Measurements from ENCODE around the gene FGD5. TPM values are rescaled to one million over a fixed set of nuclear protein-coding genes. Genes with fewer than 3 reads are reported as not detected.

Gene FGD5
- total and polyA plus RNA-seq, 9 of the 15 experiments (the other 6 are each of a cell fraction or from before 2014, with no cell fraction given): 0.18 TPM; not detected in 8

DNA sequence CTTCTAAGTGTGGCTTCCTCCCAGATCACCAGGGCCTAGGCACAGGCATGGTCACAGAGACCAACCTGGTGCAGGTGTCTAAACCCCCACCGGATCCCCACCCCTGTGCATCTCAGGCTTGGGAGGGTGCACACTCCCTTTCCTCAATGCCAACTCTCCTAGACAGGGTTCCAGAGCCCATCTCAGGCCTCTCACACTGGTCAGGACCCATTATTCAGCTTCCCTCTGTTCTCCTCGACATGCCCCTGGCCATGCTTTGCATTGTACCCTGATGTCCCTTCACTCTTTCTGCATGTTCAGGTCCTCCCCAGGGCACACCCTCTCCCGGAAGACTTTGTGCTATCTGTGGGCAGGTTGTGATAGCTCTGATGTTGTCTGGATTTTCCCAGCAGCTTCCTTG, 23.5 kb downstream of the FGD5 start (continued):
- TF ChIP-seq, protein P1, sequence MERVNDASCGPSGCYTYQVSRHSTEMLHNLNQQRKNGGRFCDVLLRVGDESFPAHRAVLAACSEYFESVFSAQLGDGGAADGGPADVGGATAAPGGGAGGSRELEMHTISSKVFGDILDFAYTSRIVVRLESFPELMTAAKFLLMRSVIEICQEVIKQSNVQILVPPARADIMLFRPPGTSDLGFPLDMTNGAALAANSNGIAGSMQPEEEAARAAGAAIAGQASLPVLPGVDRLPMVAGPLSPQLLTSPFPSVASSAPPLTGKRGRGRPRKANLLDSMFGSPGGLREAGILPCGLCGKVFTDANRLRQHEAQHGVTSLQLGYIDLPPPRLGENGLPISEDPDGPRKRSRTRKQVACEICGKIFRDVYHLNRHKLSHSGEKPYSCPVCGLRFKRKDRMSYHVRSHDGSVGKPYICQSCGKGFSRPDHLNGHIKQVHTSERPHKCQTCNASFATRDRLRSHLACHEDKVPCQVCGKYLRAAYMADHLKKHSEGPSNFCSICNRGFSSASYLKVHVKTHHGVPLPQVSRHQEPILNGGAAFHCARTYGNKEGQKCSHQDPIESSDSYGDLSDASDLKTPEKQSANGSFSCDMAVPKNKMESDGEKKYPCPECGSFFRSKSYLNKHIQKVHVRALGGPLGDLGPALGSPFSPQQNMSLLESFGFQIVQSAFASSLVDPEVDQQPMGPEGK (CRISPR knock-in tag; IDR thresholded peaks at IDR 0.05; ENCODE audit: borderline replicate concordance): no peak
- TF ChIP-seq, protein P2, sequence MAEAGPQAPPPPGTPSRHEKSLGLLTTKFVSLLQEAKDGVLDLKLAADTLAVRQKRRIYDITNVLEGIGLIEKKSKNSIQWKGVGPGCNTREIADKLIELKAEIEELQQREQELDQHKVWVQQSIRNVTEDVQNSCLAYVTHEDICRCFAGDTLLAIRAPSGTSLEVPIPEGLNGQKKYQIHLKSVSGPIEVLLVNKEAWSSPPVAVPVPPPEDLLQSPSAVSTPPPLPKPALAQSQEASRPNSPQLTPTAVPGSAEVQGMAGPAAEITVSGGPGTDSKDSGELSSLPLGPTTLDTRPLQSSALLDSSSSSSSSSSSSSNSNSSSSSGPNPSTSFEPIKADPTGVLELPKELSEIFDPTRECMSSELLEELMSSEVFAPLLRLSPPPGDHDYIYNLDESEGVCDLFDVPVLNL (CRISPR knock-in tag; IDR thresholded peaks at IDR 0.05; ENCODE audit: low read depth): no peak
- TF ChIP-seq, protein P3, sequence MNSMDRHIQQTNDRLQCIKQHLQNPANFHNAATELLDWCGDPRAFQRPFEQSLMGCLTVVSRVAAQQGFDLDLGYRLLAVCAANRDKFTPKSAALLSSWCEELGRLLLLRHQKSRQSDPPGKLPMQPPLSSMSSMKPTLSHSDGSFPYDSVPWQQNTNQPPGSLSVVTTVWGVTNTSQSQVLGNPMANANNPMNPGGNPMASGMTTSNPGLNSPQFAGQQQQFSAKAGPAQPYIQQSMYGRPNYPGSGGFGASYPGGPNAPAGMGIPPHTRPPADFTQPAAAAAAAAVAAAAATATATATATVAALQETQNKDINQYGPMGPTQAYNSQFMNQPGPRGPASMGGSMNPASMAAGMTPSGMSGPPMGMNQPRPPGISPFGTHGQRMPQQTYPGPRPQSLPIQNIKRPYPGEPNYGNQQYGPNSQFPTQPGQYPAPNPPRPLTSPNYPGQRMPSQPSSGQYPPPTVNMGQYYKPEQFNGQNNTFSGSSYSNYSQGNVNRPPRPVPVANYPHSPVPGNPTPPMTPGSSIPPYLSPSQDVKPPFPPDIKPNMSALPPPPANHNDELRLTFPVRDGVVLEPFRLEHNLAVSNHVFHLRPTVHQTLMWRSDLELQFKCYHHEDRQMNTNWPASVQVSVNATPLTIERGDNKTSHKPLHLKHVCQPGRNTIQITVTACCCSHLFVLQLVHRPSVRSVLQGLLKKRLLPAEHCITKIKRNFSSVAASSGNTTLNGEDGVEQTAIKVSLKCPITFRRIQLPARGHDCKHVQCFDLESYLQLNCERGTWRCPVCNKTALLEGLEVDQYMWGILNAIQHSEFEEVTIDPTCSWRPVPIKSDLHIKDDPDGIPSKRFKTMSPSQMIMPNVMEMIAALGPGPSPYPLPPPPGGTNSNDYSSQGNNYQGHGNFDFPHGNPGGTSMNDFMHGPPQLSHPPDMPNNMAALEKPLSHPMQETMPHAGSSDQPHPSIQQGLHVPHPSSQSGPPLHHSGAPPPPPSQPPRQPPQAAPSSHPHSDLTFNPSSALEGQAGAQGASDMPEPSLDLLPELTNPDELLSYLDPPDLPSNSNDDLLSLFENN (IDR thresholded peaks at IDR 0.05; ENCODE audit: low read depth in 2 of 2, low read length in 2 of 2): no peak
- TF ChIP-seq, protein P4, sequence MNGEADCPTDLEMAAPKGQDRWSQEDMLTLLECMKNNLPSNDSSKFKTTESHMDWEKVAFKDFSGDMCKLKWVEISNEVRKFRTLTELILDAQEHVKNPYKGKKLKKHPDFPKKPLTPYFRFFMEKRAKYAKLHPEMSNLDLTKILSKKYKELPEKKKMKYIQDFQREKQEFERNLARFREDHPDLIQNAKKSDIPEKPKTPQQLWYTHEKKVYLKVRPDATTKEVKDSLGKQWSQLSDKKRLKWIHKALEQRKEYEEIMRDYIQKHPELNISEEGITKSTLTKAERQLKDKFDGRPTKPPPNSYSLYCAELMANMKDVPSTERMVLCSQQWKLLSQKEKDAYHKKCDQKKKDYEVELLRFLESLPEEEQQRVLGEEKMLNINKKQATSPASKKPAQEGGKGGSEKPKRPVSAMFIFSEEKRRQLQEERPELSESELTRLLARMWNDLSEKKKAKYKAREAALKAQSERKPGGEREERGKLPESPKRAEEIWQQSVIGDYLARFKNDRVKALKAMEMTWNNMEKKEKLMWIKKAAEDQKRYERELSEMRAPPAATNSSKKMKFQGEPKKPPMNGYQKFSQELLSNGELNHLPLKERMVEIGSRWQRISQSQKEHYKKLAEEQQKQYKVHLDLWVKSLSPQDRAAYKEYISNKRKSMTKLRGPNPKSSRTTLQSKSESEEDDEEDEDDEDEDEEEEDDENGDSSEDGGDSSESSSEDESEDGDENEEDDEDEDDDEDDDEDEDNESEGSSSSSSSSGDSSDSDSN (IDR thresholded peaks at IDR 0.05; ENCODE audit: borderline replicate concordance in 1 of 2, low read depth in 2 of 2, low read length in 2 of 2): no peak
- TF ChIP-seq PRMT5 (CRISPR knock-in tag; IDR thresholded peaks at IDR 0.05) (no peak), ZNF717 (CRISPR knock-in tag; IDR thresholded peaks at IDR 0.05) (no peak), CREM (IDR thresholded peaks at IDR 0.05; ENCODE audit: low read depth) (no peak), HMG20A (CRISPR knock-in tag; conservative IDR thresholded peaks at IDR 0.05) (no peak), CBX8 (IDR thresholded peaks at IDR 0.05; ENCODE audit: borderline replicate concordance, extremely low read depth, low read depth, low read length, poor library complexity, severe bottlenecking) (no peak), RAD51 (IDR thresholded peaks at IDR 0.05; ENCODE audit: borderline replicate concordance, low read depth) (no peak), SOX6 (IDR thresholded peaks at IDR 0.05) (no peak)
- TF ChIP-seq, protein P5, sequence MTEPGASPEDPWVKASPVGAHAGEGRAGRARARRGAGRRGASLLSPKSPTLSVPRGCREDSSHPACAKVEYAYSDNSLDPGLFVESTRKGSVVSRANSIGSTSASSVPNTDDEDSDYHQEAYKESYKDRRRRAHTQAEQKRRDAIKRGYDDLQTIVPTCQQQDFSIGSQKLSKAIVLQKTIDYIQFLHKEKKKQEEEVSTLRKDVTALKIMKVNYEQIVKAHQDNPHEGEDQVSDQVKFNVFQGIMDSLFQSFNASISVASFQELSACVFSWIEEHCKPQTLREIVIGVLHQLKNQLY (CRISPR knock-in tag; conservative IDR thresholded peaks at IDR 0.05): no peak
- TF ChIP-seq, protein P6, sequence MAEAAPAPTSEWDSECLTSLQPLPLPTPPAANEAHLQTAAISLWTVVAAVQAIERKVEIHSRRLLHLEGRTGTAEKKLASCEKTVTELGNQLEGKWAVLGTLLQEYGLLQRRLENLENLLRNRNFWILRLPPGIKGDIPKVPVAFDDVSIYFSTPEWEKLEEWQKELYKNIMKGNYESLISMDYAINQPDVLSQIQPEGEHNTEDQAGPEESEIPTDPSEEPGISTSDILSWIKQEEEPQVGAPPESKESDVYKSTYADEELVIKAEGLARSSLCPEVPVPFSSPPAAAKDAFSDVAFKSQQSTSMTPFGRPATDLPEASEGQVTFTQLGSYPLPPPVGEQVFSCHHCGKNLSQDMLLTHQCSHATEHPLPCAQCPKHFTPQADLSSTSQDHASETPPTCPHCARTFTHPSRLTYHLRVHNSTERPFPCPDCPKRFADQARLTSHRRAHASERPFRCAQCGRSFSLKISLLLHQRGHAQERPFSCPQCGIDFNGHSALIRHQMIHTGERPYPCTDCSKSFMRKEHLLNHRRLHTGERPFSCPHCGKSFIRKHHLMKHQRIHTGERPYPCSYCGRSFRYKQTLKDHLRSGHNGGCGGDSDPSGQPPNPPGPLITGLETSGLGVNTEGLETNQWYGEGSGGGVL (CRISPR knock-in tag; IDR thresholded peaks at IDR 0.05): no peak

Data from K562 (cell line).